Body of pancreas (tissue), 4 donors: Measurements from ENCODE around the gene WDR12.

Experiments
- CTCF ChIP-seq, 7 experiments: fragments of 450-650 bp in 4 of 7; fragments of 200-600 bp in 3 of 7; sonication (generic) in 3 of 7; IDR thresholded peaks; one replicate each; pipeline ENCODE4 v1.5.1; 2016 to 2019; ENCODE audit warnings: antibody characterized with exemption in 7 of 7
- POLR2A ChIP-seq, 3 donors: fragments of 450-650 bp; IDR thresholded peaks; one replicate each; pipeline ENCODE4 v1.6.1; 2016; ENCODE audit warnings: antibody characterized with exemption in 3 of 3, mild to moderate bottlenecking in 2 of 3

DNA sequence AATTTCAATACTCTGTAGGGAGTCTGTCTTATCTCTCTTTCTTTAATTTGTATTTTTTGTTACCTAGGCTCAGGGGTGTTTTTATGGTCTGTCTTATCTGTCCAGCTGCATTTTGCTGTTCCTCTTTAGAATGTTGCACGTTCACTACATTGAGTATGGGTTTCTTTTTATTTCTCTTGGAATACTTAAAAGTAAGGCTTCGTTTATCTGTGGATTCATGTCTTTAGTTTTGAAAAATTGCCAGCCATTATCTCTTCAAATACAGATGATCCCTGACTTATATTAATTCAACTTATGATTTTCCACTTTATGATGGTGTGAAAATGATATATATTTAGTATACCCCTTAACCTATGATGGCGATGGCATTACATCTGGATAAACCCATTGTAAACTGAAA lies 27.5 kb upstream of the WDR12 start:
- no peak for TF ChIP-seq CTCF (IDR thresholded peaks at IDR 0.05)
- no peak for TF ChIP-seq POLR2A (IDR thresholded peaks at IDR 0.05)
